Thyroid gland (tissue), 4 donors: ENCODE results near the gene DZIP3.

Source experiments
- POLR2A ChIP-seq, 2 donors: fragments of 450-650 bp; IDR thresholded peaks; one replicate each; pipeline ENCODE4 v1.6.1; 2017; ENCODE audit warnings: antibody characterized with exemption in 2 of 2, mild to moderate bottlenecking in 2 of 2, moderate library complexity in 1 of 2
- TF ChIP-seq, protein P1 (sequence below), 6 experiments: fragments of 200-600 bp in 3 of 6; fragments of 450-650 bp in 3 of 6; sonication (generic) in 3 of 6; IDR thresholded peaks; one replicate each; pipeline ENCODE4 v1.5.1; 2016 to 2019; ENCODE audit warnings: antibody characterized with exemption in 6 of 6, mild to moderate bottlenecking in 2 of 6, inconsistent platforms in 1 of 6, moderate library complexity in 1 of 6

DNA sequence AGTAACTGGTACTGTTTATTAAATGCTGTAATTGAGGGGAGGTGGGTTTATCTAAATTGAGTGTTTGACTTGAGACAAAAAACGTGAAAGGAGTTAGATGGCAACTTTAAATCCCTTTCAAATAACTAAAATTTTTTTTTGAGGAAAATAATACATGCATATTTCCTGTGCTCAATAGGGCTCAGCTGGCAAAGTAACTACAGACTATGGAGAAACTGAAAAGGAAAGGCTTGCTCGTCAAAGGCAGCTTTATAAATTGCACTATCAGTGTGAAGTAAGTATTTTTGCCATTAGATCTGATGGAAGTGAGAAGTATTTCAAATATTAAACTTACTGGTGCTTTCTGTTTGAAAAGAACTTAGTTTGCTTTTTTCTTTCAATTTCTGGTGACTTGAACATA is 72.2 kb downstream of the DZIP3 start:
- TF ChIP-seq, protein P1, sequence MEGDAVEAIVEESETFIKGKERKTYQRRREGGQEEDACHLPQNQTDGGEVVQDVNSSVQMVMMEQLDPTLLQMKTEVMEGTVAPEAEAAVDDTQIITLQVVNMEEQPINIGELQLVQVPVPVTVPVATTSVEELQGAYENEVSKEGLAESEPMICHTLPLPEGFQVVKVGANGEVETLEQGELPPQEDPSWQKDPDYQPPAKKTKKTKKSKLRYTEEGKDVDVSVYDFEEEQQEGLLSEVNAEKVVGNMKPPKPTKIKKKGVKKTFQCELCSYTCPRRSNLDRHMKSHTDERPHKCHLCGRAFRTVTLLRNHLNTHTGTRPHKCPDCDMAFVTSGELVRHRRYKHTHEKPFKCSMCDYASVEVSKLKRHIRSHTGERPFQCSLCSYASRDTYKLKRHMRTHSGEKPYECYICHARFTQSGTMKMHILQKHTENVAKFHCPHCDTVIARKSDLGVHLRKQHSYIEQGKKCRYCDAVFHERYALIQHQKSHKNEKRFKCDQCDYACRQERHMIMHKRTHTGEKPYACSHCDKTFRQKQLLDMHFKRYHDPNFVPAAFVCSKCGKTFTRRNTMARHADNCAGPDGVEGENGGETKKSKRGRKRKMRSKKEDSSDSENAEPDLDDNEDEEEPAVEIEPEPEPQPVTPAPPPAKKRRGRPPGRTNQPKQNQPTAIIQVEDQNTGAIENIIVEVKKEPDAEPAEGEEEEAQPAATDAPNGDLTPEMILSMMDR (IDR thresholded peaks at IDR 0.05), result no peak
- no peak for TF ChIP-seq POLR2A (IDR thresholded peaks at IDR 0.05)
